HEK293 (cell line): ENCODE data around the gene PCBP2.

Experiments used
- CTCF ChIA-PET: fragments of 350-600 bp; formaldehyde crosslinking; extraction: SDS; loops from one replicate; lab custom pipeline; 2021; ENCODE audit warnings: antibody characterized with exemption; lab: Yijun Ruan, JAX
- POLR2A ChIA-PET: fragments of 300-600 bp; formaldehyde crosslinking; extraction: SDS; loops from one replicate; lab custom pipeline; 2020; ENCODE audit warnings: antibody characterized with exemption, inconsistent platforms; lab: Yijun Ruan, JAX
- H3K27ac ChIP-seq: fragments of 200-500 bp; sonication (Bioruptor generic); 2 replicates; pipeline ENCODE4 v1.5.1; 2014; ENCODE audit warnings: low read depth, low read length, control low read depth, inconsistent platforms; ENCODE audit errors: extremely low read depth
- H3K36me3 ChIP-seq, 2 experiments: fragments of 200-500 bp in 1 of 2; sonication (Bioruptor generic) in 1 of 2; 1 replicate in 1 of 2; 2 replicates in 1 of 2; pipeline ENCODE4 v1.5.1; 2014 to 2017; ENCODE audit warnings: inconsistent platforms in 2 of 2, low read length in 2 of 2; ENCODE audit not compliant: control insufficient read depth in 2 of 2, insufficient read depth in 1 of 2
- H3K4me1 ChIP-seq: fragments of 200-500 bp; sonication (Bioruptor generic); 2 replicates; pipeline ENCODE4 v1.5.1; 2014; ENCODE audit warnings: mild to moderate bottlenecking, low read length, inconsistent platforms; ENCODE audit not compliant: control insufficient read depth, insufficient read depth
- H3K4me3 ChIP-seq: 2 replicates; pipeline ENCODE4 v1.5.1; 2011; ENCODE audit warnings: low read depth, mild to moderate bottlenecking, control low read depth, low read length, moderate library complexity
- H3K9me3 ChIP-seq: fragments of 200-500 bp; sonication (Bioruptor generic); 2 replicates; pipeline ENCODE4 v1.5.1; 2014; ENCODE audit warnings: low read depth, low read length, inconsistent platforms; ENCODE audit not compliant: control insufficient read depth, insufficient read depth
- MEIS1 ChIP-seq: sonication (generic); formaldehyde crosslinking; IDR thresholded peaks from 2 replicates; pipeline ENCODE4 v1.8.1; 2022; ENCODE audit warnings: missing genetic modification reagents, mild to moderate bottlenecking, borderline replicate concordance
- ZBTB8A ChIP-seq: fragments of 450-650 bp; formaldehyde crosslinking; IDR thresholded peaks from 2 replicates; pipeline ENCODE4 v1.5.1; 2016; ENCODE audit warnings: missing biosample characterization, missing genetic modification characterization
- ZNF2 ChIP-seq: fragments of 450-650 bp; formaldehyde crosslinking; IDR thresholded peaks from 2 replicates; pipeline ENCODE4 v1.5.1; 2016; ENCODE audit warnings: missing biosample characterization, missing genetic modification characterization
- ZNF239 ChIP-seq: fragments of 450-650 bp; formaldehyde crosslinking; IDR thresholded peaks from 2 replicates; pipeline ENCODE4 v1.5.1; 2016; ENCODE audit warnings: missing biosample characterization, missing genetic modification characterization
- ZNF391 ChIP-seq: fragments of 450-650 bp; formaldehyde crosslinking; IDR thresholded peaks from 2 replicates; pipeline ENCODE4 v1.5.1; 2016; ENCODE audit warnings: low read depth, missing biosample characterization, missing genetic modification characterization, borderline replicate concordance
- ZNF404 ChIP-seq: fragments of 450-650 bp; formaldehyde crosslinking; IDR thresholded peaks from 2 replicates; pipeline ENCODE4 v1.5.1; 2017; ENCODE audit warnings: missing biosample characterization, missing genetic modification characterization
- ZNF623 ChIP-seq: fragments of 450-650 bp; formaldehyde crosslinking; IDR thresholded peaks from 2 replicates; pipeline ENCODE4 v1.5.1; 2016; ENCODE audit warnings: missing biosample characterization, missing genetic modification characterization
- ZNF658 ChIP-seq: fragments of 450-650 bp; formaldehyde crosslinking; IDR thresholded peaks from 2 replicates; pipeline ENCODE4; 2016; ENCODE audit warnings: missing biosample characterization, missing genetic modification characterization
- ZNF830 ChIP-seq: fragments of 450-650 bp; IDR thresholded peaks from 2 replicates; pipeline ENCODE4 v1.5.0; 2018; ENCODE audit warnings: missing biosample characterization, missing genetic modification characterization, low read depth, mild to moderate bottlenecking, moderate library complexity
- ZXDB ChIP-seq: fragments of 450-650 bp; formaldehyde crosslinking; IDR thresholded peaks from 2 replicates; pipeline ENCODE4 v1.5.1; 2016; ENCODE audit warnings: missing biosample characterization, missing genetic modification characterization
- TF ChIP-seq, protein P1 (sequence below): fragments of 450-650 bp; formaldehyde crosslinking; IDR thresholded peaks from 2 replicates; pipeline ENCODE4 v1.5.1; 2016; ENCODE audit warnings: missing biosample characterization, missing genetic modification characterization, borderline replicate concordance
- TF ChIP-seq, protein P2 (sequence below): fragments of 450-650 bp; formaldehyde crosslinking; IDR thresholded peaks from 2 replicates; pipeline ENCODE4 v1.5.1; 2016; ENCODE audit warnings: missing biosample characterization, missing genetic modification characterization
- TF ChIP-seq, protein P3 (sequence below): fragments of 450-650 bp; formaldehyde crosslinking; IDR thresholded peaks from 2 replicates; pipeline ENCODE4 v1.5.1; 2016; ENCODE audit warnings: missing biosample characterization, missing genetic modification characterization
- TF ChIP-seq, protein P4 (sequence below): fragments of 450-650 bp; IDR thresholded peaks from 2 replicates; pipeline ENCODE4 v1.5.1; 2018; ENCODE audit warnings: missing biosample characterization, mild to moderate bottlenecking, missing genetic modification characterization
- TF ChIP-seq, protein P5 (sequence below): fragments of 450-650 bp; formaldehyde crosslinking; IDR thresholded peaks from 2 replicates; pipeline ENCODE4 v1.5.1; 2016; ENCODE audit warnings: missing biosample characterization, missing genetic modification characterization, low read depth

PCBP2 gene

DNA sequence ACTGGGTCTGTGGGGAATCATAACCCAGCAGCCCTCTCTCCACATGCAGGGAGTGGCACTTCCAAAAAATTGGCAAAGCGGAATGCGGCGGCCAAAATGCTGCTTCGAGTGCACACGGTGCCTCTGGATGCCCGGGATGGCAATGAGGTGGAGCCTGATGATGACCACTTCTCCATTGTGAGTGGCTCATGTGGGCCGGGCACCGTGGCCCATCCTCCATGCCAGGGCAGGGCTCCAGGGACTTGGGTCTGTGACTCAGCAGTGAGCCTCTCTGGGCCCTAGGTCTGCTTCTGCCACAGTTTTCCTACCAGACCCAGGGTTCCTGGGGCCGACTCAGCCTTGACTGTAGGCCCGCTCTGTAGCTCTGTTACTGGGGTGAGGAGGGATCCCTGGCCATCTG, 53.2 kb downstream of the PCBP2 start (continued):
- TF ChIP-seq, protein P1, sequence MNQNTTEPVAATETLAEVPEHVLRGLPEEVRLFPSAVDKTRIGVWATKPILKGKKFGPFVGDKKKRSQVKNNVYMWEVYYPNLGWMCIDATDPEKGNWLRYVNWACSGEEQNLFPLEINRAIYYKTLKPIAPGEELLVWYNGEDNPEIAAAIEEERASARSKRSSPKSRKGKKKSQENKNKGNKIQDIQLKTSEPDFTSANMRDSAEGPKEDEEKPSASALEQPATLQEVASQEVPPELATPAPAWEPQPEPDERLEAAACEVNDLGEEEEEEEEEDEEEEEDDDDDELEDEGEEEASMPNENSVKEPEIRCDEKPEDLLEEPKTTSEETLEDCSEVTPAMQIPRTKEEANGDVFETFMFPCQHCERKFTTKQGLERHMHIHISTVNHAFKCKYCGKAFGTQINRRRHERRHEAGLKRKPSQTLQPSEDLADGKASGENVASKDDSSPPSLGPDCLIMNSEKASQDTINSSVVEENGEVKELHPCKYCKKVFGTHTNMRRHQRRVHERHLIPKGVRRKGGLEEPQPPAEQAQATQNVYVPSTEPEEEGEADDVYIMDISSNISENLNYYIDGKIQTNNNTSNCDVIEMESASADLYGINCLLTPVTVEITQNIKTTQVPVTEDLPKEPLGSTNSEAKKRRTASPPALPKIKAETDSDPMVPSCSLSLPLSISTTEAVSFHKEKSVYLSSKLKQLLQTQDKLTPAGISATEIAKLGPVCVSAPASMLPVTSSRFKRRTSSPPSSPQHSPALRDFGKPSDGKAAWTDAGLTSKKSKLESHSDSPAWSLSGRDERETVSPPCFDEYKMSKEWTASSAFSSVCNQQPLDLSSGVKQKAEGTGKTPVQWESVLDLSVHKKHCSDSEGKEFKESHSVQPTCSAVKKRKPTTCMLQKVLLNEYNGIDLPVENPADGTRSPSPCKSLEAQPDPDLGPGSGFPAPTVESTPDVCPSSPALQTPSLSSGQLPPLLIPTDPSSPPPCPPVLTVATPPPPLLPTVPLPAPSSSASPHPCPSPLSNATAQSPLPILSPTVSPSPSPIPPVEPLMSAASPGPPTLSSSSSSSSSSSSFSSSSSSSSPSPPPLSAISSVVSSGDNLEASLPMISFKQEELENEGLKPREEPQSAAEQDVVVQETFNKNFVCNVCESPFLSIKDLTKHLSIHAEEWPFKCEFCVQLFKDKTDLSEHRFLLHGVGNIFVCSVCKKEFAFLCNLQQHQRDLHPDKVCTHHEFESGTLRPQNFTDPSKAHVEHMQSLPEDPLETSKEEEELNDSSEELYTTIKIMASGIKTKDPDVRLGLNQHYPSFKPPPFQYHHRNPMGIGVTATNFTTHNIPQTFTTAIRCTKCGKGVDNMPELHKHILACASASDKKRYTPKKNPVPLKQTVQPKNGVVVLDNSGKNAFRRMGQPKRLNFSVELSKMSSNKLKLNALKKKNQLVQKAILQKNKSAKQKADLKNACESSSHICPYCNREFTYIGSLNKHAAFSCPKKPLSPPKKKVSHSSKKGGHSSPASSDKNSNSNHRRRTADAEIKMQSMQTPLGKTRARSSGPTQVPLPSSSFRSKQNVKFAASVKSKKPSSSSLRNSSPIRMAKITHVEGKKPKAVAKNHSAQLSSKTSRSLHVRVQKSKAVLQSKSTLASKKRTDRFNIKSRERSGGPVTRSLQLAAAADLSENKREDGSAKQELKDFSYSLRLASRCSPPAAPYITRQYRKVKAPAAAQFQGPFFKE (tag by site-specific recombination): no peak
- TF ChIP-seq, protein P2, sequence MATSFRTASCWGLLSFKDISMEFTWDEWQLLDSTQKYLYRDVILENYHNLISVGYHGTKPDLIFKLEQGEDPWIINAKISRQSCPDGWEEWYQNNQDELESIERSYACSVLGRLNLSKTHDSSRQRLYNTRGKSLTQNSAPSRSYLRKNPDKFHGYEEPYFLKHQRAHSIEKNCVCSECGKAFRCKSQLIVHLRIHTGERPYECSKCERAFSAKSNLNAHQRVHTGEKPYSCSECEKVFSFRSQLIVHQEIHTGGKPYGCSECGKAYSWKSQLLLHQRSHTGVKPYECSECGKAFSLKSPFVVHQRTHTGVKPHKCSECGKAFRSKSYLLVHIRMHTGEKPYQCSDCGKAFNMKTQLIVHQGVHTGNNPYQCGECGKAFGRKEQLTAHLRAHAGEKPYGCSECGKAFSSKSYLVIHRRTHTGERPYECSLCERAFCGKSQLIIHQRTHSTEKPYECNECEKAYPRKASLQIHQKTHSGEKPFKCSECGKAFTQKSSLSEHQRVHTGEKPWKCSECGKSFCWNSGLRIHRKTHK (tag by site-specific recombination): no peak
- no peak for TF ChIP-seq ZBTB8A (tag by site-specific recombination)
- no peak for TF ChIP-seq ZNF623 (tag by site-specific recombination)
- TF ChIP-seq, protein P3, sequence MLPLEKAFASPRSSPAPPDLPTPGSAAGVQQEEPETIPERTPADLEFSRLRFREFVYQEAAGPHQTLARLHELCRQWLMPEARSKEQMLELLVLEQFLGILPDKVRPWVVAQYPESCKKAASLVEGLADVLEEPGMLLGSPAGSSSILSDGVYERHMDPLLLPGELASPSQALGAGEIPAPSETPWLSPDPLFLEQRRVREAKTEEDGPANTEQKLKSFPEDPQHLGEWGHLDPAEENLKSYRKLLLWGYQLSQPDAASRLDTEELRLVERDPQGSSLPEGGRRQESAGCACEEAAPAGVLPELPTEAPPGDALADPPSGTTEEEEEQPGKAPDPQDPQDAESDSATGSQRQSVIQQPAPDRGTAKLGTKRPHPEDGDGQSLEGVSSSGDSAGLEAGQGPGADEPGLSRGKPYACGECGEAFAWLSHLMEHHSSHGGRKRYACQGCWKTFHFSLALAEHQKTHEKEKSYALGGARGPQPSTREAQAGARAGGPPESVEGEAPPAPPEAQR (tag by site-specific recombination): no peak
- TF ChIP-seq, protein P4, sequence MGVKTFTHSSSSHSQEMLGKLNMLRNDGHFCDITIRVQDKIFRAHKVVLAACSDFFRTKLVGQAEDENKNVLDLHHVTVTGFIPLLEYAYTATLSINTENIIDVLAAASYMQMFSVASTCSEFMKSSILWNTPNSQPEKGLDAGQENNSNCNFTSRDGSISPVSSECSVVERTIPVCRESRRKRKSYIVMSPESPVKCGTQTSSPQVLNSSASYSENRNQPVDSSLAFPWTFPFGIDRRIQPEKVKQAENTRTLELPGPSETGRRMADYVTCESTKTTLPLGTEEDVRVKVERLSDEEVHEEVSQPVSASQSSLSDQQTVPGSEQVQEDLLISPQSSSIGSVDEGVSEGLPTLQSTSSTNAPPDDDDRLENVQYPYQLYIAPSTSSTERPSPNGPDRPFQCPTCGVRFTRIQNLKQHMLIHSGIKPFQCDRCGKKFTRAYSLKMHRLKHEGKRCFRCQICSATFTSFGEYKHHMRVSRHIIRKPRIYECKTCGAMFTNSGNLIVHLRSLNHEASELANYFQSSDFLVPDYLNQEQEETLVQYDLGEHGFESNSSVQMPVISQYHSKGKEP: no peak
- TF ChIP-seq ZXDB (tag by site-specific recombination): no peak
- TF ChIP-seq, protein P5, sequence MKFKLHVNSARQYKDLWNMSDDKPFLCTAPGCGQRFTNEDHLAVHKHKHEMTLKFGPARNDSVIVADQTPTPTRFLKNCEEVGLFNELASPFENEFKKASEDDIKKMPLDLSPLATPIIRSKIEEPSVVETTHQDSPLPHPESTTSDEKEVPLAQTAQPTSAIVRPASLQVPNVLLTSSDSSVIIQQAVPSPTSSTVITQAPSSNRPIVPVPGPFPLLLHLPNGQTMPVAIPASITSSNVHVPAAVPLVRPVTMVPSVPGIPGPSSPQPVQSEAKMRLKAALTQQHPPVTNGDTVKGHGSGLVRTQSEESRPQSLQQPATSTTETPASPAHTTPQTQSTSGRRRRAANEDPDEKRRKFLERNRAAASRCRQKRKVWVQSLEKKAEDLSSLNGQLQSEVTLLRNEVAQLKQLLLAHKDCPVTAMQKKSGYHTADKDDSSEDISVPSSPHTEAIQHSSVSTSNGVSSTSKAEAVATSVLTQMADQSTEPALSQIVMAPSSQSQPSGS: no peak

DNA sequence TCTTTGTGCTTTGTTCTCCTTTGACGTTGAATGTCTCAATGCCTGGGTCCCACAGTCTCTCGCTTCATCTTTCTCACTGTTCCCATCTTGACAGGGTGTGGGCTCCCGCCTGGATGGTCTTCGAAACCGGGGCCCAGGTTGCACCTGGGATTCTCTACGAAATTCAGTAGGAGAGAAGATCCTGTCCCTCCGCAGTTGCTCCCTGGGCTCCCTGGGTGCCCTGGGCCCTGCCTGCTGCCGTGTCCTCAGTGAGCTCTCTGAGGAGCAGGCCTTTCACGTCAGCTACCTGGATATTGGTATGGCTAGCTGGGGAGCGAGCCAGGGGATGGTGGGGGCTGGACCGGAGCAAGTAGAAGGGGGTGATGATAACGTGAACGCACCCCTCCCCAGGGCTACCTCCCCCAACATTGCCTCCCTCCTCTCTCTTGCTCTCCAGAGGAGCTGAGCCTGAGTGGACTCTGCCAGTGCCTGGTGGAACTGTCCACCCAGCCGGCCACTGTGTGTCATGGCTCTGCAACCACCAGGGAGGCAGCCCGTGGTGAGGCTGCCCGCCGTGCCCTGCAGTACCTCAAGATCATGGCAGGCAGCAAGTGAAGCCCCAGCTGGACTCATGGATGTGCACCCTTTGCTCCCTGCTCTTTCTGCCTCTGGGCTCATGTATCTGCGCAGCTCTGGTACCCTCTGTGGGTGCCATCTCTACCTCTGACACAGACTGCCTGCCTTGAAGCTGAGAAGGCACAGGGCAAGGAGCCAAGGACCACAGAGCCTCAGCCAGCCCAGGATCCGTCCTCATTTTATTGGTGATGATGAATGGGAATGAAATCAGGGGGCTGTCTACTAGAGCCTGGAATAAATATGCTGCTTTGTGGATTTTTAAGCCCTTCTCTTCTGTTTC, 53.9 kb downstream of the PCBP2 start:
- no peak overlapping the region for H3K27ac ChIP-seq
- TF ChIP-seq ZNF830 (tag by site-specific recombination) (no peak), ZNF658 (tag by site-specific recombination) (no peak), ZNF391 (tag by site-specific recombination) (no peak), ZNF2 (0 out of 2 replicates have a peak, but pooled peaks have one; percentile 41), MEIS1 (CRISPR knock-in tag) (no peak), ZNF239 (tag by site-specific recombination) (no peak), ZNF404 (tag by site-specific recombination) (no peak)
- TF ChIP-seq, all 188 proteins: peak for 1
- Histone ChIP-seq H3K36me3 (peaks cover 0 to 54% of the 10 kb centered on the region in 2 experiments; a peak in 1 of 3 replicates), H3K4me1 (peaks cover 6% of the 10 kb centered on the region), H3K9me3 (no peaks in the 10 kb centered on the region), H3K4me3 (no peak overlapping the region)
- ChIA-PET CTCF (interaction anchor here (0.6 to 2.0 kb wide), 8 partner anchors 26 to 210 kb away, joined by 3 to 10 read pairs (median 4); partner anchors contain the start of genes AAAS and PFDN5), POLR2A (no interaction called here)
